Cardiac muscle cell (in vitro differentiated cells and primary cell): ENCODE measurements around the gene SCYGR1. TPM values are rescaled to one million over a fixed set of nuclear protein-coding genes. Genes with fewer than 3 reads are reported as not detected.

ENCODE experiments used
- DNase-seq, 2 donors: peaks; one replicate each; pipeline versions ENCODE4 v3.0.0 to v3.0.0-alpha.2; 2010 to 2017; ENCODE audit warnings: low read depth in 1 of 2, low spot score in 1 of 2
- H3K27ac ChIP-seq: fragments of 200-600 bp; sonication (generic); 2 replicates; pipeline ENCODE4 v1.5.1; 2016
- H3K27me3 ChIP-seq: fragments of 200-600 bp; sonication (generic); 2 replicates; pipeline ENCODE4 v1.6.0; 2016; ENCODE audit warnings: control low read depth
- H3K36me3 ChIP-seq: fragments of 200-600 bp; sonication (generic); 2 replicates; pipeline ENCODE4 v1.5.1; 2016; ENCODE audit warnings: control low read depth
- H3K4me1 ChIP-seq: fragments of 200-600 bp; sonication (generic); 2 replicates; pipeline ENCODE4 v1.8.1; 2017; ENCODE audit warnings: low read depth, mild to moderate bottlenecking, mixed run types
- H3K4me3 ChIP-seq: fragments of 200-600 bp; sonication (generic); 2 replicates; pipeline ENCODE4 v1.5.1; 2016; ENCODE audit warnings: mild to moderate bottlenecking
- H3K9me3 ChIP-seq: fragments of 200-600 bp; sonication (generic); 2 replicates; pipeline ENCODE4 v1.5.1; 2017; ENCODE audit warnings: low read depth, mild to moderate bottlenecking, control low read depth
- polyA plus RNA-seq: library from polyadenylated mRNA; unstranded; fragments of >200 nt; fragmentation: Nextera tagmentation; extraction: Ambion mirVana; gene quantifications from 2 replicates; pipeline ENCODE4 v1.2.1, GENCODE V29; 2016
- total RNA-seq: library from RNA; depleted of rRNA; stranded (reverse); fragments of >200 nt; gene quantifications from 2 replicates; pipeline ENCODE4 v1.2.3, GENCODE V29; 2016
- TF ChIP-seq, protein P1 (sequence below): IDR thresholded peaks from 2 replicates; pipeline ENCODE4 v1.5.1; 2012; ENCODE audit warnings: low read depth, mild to moderate bottlenecking, low read length

Gene SCYGR1
- total and polyA plus RNA-seq, 2 experiments from 2014 or later, result not detected

GRCh38 chr2:227376656-227377396 is 10.9 kb downstream of the SCYGR1 start:
- no peaks in the 10 kb centered on the region for H3K27me3 ChIP-seq
- H3K4me3 ChIP-seq, result no peak overlapping the region
- TF ChIP-seq, protein P1, sequence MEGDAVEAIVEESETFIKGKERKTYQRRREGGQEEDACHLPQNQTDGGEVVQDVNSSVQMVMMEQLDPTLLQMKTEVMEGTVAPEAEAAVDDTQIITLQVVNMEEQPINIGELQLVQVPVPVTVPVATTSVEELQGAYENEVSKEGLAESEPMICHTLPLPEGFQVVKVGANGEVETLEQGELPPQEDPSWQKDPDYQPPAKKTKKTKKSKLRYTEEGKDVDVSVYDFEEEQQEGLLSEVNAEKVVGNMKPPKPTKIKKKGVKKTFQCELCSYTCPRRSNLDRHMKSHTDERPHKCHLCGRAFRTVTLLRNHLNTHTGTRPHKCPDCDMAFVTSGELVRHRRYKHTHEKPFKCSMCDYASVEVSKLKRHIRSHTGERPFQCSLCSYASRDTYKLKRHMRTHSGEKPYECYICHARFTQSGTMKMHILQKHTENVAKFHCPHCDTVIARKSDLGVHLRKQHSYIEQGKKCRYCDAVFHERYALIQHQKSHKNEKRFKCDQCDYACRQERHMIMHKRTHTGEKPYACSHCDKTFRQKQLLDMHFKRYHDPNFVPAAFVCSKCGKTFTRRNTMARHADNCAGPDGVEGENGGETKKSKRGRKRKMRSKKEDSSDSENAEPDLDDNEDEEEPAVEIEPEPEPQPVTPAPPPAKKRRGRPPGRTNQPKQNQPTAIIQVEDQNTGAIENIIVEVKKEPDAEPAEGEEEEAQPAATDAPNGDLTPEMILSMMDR, result no peak
- no peaks in the 10 kb centered on the region for H3K9me3 ChIP-seq
- peak in 1 of 2 donors; percentile 64 for DNase-seq
- no peaks in the 10 kb centered on the region for H3K36me3 ChIP-seq
- H3K27ac ChIP-seq, result no peak overlapping the region
- H3K4me1 ChIP-seq, result no peaks in the 10 kb centered on the region

DNA sequence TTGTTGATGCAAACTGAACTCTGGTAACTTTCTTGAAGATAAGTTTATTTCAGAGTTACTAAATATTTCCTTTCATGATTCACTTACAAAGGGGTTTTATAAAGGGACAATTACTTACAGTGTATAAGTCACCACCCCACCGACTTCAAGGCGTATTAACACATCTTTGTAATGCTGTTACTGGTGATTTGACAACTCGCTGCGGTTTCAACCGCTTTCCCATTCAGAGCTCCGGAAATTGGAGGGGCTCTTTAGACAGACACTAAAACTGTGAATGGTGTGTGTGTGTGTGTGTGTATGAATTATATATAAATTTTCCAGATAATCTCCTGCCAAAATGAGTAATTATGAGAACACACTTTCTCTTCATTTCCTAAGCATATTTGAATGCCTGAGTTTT is 13.6 kb downstream of the SCYGR1 start:
- no peak overlapping the region for H3K27ac ChIP-seq
- no peaks in the 10 kb centered on the region for H3K27me3 ChIP-seq
- H3K4me1 ChIP-seq, result no peaks in the 10 kb centered on the region
- TF ChIP-seq, protein P1, result no peak
- H3K9me3 ChIP-seq, result no peaks in the 10 kb centered on the region
- peak in 1 of 2 donors; percentile 89 for DNase-seq
- H3K36me3 ChIP-seq, result no peaks in the 10 kb centered on the region
- no peak overlapping the region for H3K4me3 ChIP-seq

DNA sequence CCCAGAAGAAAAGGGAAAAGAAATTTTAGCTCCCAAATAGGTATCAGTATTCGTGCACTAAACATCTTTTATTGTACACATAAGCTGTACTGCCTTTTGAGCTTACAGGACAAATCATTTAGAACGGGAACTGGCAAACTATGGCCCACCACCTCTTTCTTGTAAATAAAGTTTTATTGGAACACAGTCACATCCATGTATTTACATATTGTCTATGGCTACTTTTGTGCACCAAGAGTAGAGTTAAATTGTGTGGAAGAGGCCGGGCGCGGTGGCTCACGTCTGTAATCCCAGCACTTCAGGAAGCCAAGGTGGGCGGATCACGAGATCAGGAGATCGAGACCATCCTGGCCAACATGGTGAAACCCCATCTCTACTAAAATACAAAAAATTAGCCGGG is 14.4 kb downstream of the SCYGR1 start:
- H3K27ac ChIP-seq, result no peak overlapping the region
- no peaks in the 10 kb centered on the region for H3K27me3 ChIP-seq
- H3K4me3 ChIP-seq, result no peak overlapping the region
- no peaks in the 10 kb centered on the region for H3K36me3 ChIP-seq
- TF ChIP-seq, protein P1, result no peak
- no peaks in the 10 kb centered on the region for H3K4me1 ChIP-seq
- no peaks in the 10 kb centered on the region for H3K9me3 ChIP-seq
- no peak for DNase-seq

DNA sequence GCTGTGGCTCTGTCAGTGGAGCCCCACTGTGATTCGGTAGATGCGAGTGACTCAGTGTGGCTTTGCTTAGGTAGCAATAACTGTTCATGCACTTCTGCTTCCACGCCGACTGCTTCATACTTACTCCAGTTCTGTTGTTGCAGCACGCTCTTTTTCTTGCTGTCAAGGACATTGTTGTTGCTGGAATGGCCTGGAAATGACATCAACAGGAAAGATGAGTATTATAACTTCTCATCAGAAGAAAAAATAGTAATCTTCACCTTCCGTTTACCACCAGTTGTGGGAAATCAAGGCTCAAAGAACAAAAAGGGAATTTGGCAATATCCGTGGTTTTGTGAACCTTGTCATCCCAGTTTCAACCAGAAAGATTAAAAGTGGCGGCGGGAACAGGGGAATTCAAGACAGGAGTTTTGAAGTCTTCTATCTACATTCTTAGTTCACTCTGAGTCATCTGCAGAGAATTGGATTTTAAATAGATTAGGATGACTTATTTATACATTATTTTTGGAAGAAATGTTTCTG is 16.9 kb downstream of the SCYGR1 start:
- no peaks in the 10 kb centered on the region for H3K27me3 ChIP-seq
- no peaks in the 10 kb centered on the region for H3K36me3 ChIP-seq
- TF ChIP-seq, protein P1, result no peak
- peak in 1 of 2 donors; percentile 89 for DNase-seq
- H3K27ac ChIP-seq, result no peak overlapping the region
- no peaks in the 10 kb centered on the region for H3K4me1 ChIP-seq
- no peak overlapping the region for H3K4me3 ChIP-seq
- no peaks in the 10 kb centered on the region for H3K9me3 ChIP-seq

DNA sequence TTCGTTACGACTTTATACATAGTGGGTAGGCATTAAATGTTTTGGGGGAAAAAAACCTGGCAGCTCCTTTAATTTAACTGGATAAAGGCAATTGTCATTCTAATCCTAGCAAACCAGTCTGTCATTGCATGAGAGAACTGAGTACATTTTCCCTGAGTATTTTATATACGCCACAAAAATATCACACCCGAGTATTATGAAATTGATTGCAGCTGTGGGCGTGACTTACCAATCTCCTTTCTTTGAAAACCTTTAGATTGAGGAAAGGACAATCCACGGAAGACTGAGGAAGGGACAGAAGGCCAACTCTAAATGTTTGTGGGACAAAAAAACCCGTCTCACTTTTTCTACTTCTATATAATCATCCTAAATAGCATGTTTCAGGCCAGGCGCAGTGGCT is 17.7 kb downstream of the SCYGR1 start:
- no peaks in the 10 kb centered on the region for H3K36me3 ChIP-seq

More for the DNA sequence above, 17.7 kb downstream of the SCYGR1 start:
- H3K4me3 ChIP-seq, result no peak overlapping the region
- TF ChIP-seq, protein P1, result no peak
- H3K27ac ChIP-seq, result no peak overlapping the region
- no peaks in the 10 kb centered on the region for H3K27me3 ChIP-seq
- peak in 1 of 2 donors; percentile 21 for DNase-seq
- H3K9me3 ChIP-seq, result no peaks in the 10 kb centered on the region
- no peaks in the 10 kb centered on the region for H3K4me1 ChIP-seq
